GM19238 (cell line): Measurements from ENCODE around the gene DLX3.

Experiments used
- DNase-seq: peaks from one replicate; pipeline ENCODE4 v3.0.0; 2011; ENCODE audit warnings: low spot score; ENCODE audit not compliant: insufficient read length

The DLX3 gene

GRCh38 chr17:49973271-49973615 is 21.8 kb downstream of the DLX3 start:
- no peak for DNase-seq

DNA sequence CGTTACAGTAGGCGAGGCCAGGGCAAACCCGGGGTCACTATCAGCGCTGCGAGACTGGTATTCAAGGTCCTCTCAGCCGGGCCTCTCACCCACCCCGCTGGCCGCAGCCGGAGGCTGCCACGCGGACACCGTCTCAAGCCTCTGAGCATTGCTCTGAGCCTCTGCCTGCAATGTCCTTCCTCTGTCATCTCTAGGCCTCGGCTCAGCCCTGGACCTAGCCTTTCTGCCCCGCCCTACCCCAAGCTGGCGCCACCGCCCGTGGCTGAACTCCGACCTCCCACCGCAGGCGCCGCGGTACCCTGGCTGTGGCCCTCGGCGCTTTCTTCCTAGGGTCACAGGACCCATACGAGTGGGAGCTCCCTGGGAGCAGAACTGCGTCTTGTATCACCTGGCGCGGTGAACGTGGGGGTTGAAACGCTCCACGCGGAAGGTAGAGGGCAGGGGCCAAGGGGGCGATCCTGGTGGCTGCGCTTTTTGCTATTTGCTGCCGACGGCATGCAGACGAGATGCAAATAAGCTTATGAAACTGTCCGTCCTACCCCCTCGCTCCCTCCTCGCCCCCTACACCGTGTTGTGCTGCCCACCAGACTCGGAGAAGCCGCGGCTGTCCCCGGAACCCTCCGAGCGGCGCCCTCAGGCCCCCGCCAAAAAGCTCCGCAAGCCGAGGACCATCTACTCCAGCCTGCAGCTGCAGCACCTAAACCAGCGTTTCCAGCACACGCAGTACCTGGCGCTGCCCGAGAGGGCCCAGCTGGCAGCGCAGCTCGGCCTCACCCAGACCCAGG is 22.3 kb downstream of the DLX3 start:
- no peak for DNase-seq

DNA sequence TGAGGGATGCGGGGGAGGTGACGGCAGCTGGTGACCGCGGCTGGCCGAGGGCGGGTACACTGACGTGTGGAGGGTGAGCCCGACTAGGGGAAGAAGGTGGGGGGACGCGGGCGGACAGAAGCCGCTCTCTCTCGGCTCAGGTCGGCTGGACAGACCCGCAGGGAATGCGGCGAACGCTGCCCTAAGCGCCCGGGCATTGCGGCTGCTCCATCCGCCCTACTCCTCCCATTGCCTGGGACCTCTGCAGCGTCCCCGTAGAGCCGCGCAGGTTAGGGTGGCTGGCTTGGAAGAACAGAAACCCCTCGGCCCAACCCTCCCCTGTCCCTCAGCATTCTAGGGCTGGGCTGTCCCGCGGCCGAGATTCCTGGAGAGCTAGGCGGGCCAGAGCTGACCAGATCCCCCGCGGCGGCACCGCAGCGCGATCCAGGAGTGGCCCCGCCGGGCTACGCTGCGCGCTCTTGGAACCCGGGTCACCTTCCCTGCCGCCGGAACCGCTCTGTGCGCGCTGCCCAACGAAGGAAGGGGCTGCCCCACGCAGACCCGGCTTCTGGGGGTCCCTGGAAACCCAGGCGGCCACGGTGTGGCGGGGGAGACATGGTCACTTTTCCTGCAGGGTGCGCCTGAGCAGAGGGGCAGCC is 23.1 kb downstream of the DLX3 start:
- DNase-seq = no peak

GRCh38 chr17:49971199-49971847 is 23.7 kb downstream of the DLX3 start:
- no peak for DNase-seq

DNA sequence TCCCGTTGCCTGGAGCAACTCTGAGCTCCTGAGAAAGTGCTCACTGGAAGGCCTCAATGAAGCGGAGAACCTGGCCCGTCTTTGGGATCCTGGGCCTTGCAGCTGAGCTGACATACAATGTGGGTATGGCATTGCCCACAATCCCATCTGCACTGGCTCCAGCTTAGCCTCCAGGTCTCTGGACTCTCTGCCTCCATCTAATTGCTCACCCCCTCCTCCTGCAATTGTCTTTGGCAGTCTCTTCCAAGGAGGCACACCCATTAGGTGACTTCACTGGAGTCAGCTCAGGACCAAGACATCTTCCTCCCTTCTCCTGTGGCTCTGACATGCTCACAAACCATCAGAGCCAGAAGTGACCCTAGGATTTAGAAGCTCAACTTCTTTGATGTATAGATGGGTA is 24.5 kb downstream of the DLX3 start:
- no peak for DNase-seq

DNA sequence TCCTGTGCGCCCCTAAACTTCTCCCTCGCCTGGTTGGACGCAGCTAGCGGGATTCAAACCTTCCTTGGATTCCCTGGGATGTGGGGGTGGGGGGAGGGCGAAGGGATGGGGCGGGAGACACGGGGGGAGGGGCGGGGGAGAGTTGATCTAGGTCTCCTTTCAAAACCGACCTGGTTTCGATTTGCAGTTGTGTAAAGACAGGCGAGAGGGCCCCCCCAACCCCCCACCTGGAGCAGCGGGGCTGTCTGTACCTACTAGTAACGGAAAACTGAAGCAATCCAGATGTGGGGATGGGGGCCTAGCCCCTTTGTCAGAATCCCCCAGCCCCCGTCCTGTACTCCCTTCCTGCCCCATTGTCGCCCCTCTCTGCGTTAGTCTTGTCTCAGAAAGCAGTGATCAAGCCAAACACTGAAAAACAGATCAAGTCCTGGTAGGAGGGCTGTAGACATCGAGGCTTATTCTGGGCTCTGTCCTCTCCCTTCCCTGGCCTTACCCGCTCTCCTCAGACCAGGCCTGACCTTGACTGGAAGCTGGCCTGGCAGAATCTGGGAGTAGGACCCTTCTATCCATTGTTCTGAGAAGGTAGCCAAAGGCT is 25.1 kb downstream of the DLX3 start:
- DNase-seq = no peak

- DNase-seq = peak; percentile 70
Observed at GRCh38 chr17:49969134-49969759, 25.8 kb downstream of the DLX3 start, which contains the start of gene DLX4. Gene DLX4 (plus strand): TSS chr17:49969190. CDS start chr17:49969469, 279 bp downstream.

GRCh38 chr17:49968405-49969133 is 26.5 kb downstream of the DLX3 start:
- DNase-seq = peak; percentile 70

GRCh38 chr17:49967621-49968404 is 27.2 kb downstream of the DLX3 start:
- no peak for DNase-seq

- no peak for DNase-seq
Observed at GRCh38 chr17:49967205-49967604, 27.8 kb downstream of the DLX3 start.

- no peak for DNase-seq
Observed at GRCh38 chr17:49966767-49967166, 28.3 kb downstream of the DLX3 start.

DNA sequence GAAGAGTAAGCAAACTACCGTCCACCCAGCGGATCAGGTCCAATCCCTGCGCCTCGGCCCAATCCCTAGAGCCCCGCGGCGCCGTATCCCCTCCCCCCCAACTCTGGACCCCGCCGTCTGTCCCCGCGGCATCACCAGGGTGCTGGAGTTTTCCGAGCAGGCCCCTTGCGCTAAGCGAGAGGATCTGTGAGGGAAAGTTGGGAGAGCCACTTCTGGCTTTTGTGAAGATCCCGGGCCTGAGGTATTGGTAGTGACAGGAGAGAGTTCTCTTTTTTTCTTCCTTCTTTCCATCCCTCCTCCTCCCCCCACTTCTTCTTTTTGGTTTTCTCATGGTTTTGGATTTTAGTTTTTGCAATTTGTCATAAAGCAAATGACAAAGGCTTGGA is 29.5 kb downstream of the DLX3 start:
- no peak for DNase-seq

- DNase-seq = no peak
Observed at GRCh38 chr17:49964769-49965523, 30.1 kb downstream of the DLX3 start.

- no peak for DNase-seq
Observed at GRCh38 chr17:49964303-49964768, 30.7 kb downstream of the DLX3 start.

- no peak for DNase-seq
Observed at GRCh38 chr17:49963626-49964302, 31.3 kb downstream of the DLX3 start.

- DNase-seq = no peak
Observed at GRCh38 chr17:49963309-49963625, 31.8 kb downstream of the DLX3 start.

GRCh38 chr17:49962599-49963308 is 32.3 kb downstream of the DLX3 start:
- no peak for DNase-seq

GRCh38 chr17:49959183-49959935 is 35.7 kb downstream of the DLX3 start:
- no peak for DNase-seq
